NK-92 (cell line): ENCODE results near the gene COMMD2.

Experiments
- DNase-seq: peaks from one replicate; lab custom pipeline; 2025; ENCODE audit not compliant: unreplicated experiment; lab: John Stamatoyannopoulos, UW

The COMMD2 gene

DNA sequence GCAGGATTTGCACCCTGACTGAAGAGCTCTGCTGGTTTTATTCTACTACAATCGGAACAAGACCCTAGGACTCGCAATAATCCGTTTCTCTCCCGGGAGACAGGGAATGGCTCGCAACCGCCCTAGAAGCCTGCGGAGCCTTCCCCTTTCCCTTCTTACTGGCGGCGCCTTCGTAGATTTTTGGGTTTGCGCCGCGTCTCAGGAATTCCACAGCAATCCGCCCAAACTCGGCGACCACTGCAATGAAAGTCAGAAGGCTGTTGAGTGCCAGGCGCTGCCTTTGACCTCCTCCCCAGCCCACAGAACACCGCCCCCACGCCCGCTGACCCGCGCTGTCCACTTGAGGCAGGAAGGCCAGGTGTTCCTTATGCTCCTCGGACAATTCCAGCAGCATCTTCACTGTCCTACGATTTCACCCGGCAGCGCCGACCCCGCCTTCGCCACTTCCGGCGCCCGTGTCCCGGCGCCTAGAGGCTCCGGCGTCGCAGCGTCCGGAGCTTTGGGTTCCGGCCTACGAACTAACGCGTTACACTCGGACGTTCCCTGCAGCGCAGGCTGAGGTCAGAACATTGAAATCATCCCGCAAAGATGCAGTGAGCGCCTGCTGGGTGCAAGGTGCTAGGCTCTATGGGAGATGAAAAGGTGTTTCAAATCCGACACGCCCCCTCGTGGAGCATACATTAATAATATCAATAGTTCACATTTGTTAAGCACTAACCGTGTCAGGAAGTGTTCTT, at the start of gene COMMD2:
Gene COMMD2, minus strand, starts transcription at position 439 of the 737 bp plus-strand sequence. Its CDS starts 45 bp downstream, at position 394.
- DNase-seq, result no peak

DNA sequence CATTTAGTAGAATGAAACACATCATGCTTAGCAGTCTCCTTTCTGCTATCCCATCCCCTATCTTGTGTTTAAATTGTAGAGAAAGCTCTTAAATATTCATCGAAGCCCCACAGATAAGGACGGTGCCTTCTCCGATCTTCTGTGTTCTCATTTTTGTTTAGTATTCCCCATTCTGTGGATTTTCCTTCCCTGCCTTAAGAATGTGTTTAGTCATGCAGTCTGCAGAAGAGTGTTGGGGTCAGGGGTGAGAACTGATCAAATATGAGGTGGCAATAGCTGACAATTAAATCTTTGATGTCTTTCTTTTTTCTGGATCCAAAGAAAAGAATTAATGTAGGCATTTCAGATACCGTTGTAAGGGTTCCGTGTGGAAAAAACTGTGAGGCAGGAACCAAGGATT, 49.4 kb upstream of the COMMD2 start:
- DNase-seq, result no peak

DNA sequence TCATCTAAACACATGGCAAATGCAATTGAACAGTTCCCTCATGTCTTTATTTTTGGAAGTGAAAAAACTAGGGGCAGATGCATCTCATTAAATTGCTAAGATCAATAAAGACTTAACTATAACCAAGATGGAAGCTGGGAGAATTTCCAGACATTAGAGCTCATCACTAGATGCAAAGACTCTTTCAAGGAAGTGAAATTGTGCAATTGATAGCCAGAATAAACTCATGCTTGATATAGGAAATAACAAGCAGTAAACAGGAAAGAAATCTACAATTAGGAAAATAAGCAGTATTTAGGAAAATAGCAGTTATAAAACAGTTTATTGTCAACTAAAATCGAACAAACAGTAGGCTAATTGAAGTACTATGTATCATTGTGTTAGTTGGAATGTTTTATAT, 48.9 kb upstream of the COMMD2 start:
- DNase-seq, result no peak

DNA sequence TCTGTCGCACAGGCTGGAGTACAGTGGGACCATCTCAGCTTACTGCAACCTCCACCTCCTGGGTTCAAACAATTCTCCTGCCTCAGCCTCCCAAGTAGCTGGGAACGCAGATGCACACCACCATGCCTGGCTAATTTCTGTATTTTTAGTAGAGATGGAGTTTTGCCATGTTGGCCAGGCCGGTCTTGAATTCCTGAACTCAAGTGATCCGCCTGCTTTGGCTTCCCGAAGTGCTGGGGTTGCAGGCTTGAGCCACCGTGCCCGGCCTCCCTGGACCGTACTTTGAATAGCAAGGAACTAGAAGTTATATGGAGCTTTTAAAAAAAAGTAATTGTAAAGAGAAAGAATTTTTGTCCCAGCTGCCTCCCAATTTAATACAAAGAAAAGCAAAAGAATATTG, 48.4 kb upstream of the COMMD2 start:
- no peak for DNase-seq

- no peak for DNase-seq
Observed at GRCh38 chr3:149796026-149796425, 43.7 kb upstream of the COMMD2 start.

DNA sequence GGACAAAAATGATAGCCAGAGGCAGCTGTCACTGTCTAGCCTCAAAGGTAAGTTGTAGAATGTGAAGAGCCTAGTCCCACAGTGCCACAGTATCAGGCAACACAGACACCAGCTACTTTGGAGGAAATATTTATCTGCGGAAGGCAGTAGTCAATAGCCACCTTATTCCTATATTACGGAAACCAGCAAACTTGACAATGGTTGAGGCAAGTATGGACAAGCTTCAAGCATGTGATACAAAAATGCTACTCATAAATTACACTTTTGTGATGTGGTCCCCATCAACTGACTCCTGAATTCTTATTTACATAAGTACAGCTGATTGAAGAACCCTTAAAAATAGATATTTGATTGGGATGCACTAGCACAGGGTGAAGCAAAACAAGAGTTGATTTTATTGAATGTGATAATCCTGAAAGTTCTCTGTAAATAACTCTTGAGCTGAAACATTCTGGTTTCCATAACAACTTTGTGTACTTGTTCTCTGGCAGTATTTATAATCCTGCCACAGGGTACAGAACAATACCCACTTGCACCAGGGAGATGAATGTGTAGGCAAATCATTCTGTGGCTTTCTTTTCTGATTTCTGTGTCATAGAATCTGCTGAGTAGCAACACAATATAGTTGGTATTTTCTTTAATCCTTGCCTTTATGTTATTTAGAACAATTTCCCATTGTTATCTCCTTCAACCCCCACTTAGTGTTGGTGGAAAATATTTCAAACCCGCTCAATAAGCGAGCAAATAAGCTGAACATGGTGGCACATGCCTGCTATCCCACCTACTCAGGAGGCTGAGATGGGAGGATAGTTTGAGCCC, 40.4 kb upstream of the COMMD2 start, which contains the start of gene ANKUB1:
Gene ANKUB1, minus strand, starts transcription at position 103 of the 819 bp plus-strand sequence. CDS start 188 bp downstream, outside the sequence.
- no peak for DNase-seq

DNA sequence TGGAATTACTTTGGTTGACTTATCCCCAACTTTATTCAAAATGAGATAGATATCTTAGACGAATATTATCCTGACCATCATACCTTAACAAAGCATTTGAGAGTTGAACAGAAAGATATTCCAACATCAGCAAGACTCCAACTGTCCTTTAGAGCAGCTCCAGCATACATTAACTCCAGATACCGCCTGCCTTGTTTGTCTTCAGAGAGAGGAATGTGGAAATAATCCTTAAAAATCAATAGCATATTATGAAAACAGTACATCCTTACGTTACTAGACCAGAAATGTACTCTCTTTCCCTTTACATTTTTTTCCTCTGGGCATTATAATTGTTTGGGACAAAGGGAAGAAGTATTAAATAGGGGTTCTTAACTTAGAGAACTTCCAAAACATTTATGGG, 38.4 kb upstream of the COMMD2 start:
- DNase-seq, result no peak

- DNase-seq, result no peak
Observed at GRCh38 chr3:149790268-149790667, 38.0 kb upstream of the COMMD2 start.

DNA sequence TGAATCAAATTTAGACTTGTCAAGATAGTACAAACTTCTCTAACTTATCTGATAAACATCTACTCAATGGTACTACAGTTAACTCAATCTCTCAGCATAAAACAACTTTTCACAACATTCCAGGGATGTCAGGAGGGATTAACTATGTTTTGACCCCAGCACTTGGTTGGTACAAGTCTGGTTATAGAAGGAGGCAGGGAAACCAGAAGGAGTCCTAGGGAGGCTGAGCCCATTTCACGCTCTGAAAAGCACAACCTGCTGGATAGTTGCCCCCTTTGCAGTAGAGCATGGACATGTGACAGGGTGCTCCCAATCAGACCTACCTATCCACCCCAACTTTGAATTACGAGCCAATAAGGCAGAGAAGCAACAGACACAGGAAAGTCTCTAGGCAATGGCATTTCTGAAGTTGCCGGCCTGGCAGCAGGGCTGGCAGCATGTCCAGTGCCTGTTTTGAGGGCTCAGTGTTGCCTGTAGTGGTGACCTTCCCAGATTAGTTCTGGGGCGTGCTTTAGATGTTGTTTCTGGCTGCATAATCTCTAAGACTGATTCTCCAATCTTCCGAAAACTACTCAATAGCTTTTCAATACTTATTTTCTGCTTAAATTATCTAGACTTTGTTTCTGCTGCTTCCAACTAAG, 31.9 kb upstream of the COMMD2 start:
- DNase-seq, result no peak

DNA sequence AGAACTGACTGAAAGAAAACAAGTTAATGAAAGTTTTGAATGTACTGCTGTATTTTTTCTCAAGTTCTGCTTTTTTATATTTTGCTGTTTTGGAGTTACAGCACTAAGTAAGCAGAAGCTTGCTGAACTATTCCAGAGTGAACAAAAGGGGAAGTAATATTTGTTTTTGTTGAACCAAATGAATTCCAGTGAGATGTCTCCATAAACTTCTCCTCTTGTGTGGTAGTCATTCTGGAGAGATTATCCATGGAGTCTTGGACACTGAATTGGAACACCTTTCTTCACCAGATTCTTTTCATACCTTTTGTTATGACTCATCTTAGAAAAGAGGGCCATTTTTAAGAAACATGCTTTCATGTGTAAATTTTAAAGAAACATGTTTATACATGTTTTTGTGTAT, 31.3 kb upstream of the COMMD2 start:
- no peak for DNase-seq

GRCh38 chr3:149781741-149782140, 29.5 kb upstream of the COMMD2 start:
- DNase-seq, result no peak

DNA sequence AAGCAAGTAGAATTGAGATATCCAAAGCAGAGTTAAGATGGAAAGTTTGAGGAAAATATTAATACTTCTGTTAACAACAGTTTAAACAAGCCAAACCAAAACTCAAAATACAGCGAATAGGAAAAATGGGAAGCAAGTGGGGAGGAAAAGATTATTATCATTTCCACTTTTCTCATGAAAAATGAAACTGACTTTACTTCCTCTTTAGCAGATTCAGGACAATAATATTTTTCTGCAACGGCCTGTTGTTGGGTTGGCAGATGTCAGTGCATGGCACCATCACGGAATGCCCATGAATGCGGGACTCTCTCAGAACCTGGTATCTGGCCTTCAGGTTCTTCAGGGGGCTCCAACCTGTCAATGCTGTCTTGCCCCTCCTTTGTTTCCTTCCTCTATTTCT, 28.9 kb upstream of the COMMD2 start:
- DNase-seq, result no peak

DNA sequence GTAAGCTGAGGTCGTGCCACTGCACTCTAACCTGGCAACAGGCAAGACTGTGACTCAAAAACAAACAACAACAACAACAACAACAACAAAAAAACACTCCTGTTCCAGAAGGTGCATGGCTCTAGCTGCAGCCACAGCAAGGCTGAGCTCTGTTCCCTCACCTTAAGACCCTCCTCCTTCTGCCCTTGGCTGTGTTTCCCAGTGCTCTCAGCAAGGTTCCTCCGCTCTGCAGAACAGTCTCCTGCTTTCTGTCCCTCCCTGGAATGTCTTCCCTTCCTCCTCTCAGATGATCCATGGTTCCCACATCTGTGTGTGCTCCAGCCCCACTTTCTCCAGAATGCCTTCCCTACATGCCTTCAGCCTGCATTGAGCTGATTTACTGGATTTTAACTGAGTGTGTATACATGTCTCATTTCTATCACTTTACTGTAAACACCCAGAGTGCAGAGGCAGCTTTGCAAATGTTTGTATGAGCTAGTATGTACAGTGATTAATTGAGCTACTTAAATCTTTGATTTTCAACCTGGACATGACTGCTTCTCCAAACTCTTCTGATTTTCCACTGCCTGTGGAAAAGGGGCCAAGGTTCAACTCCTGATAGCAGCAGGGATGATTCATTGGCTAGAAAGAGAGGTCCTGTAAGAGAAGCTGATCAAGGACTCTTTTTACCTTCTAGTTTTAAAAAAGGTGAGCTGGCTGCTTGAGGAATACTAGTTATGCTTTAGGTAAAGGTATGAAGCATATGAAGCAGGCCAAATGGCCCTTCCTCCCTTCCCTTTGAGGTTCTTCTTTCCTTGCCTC, 25.3 kb upstream of the COMMD2 start:
- no peak for DNase-seq

DNA sequence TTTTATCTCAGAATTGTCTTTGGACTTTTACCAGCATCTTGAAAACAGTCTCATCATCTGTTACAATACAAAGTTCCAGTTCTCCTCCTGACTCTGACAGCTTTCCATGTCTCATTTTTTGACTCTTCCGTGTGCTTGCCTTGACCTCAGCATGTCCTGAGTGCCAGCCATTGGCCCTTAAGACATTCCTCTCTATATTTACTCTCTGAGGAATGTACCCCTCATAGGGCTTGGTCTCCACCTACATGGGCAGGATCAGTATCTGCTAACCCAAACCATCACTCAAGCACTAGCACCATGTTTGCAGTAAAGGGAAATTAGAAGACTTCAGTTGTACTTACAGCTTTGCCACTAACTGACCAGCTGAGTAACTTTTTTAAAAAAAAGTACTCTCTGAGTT, 23.9 kb upstream of the COMMD2 start:
- DNase-seq, result no peak

- no peak for DNase-seq
Observed at GRCh38 chr3:149772861-149773260, 20.6 kb upstream of the COMMD2 start.

DNA sequence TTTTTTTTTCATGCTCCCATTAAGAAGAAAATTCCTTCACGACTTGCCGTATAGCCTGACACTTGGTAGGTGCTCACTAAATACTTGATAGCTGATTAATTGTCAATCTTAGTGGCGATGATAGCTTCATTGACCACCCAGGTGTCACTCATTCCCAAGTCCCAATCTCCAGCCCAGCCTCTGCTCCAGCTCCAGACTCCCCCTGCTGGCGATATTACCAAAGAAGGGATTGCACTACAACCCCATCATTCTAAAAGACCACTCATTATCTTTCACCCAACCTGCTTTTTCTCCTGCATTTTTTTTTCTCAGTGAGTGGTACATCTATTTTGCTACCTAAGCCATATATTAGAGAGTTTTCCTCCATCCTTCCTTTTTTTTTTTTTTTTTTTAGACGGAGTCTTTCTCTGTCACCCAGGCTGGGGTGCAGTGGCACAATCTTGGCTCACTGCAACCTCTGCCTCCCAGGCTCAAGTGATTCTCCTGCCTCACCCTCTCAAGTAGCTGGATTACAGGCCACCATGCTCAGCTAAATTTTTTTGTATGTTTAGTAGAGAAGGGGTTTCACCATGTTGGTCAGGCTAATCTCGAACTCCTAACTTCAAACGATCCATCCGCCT, 19.5 kb upstream of the COMMD2 start:
- no peak for DNase-seq

DNA sequence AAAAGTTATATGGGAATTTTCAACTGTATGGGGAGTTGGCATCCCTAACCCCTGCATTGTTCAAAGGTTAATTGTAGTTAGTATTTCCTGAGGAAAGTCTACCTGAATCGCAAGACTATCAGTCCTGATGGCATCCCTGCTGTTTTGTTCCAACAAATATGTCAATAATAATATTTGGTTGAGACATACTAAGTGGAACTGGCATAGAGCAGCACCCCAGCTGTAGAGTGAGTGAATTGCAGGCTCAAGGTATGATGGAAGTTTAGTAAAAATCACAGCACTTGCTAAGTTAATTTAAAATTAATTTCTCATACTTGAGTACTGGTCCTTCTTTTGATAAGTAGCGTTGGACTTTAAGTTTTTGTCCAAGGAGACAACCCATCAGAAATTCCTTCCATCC, 18.0 kb upstream of the COMMD2 start:
- no peak for DNase-seq

DNA sequence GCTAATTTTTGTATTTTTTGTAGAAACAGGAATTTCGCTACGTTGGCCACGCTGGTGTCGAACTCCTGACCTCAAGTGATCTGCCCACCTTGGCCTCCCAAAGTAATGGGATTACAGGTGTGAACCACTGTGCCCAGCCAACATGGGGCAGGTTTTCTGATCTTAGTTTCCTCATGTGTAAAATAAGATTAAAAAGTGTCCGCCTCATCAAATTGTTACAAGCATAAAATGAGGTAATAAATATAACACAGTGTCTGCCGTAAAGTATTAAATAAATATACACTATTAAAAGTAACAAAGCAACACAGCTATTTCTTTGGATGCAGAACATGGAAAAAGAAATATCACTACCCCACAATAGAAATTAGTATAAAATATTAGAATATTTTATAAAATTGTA, 16.4 kb upstream of the COMMD2 start:
- DNase-seq, result no peak

GRCh38 chr3:149767720-149768119, 15.4 kb upstream of the COMMD2 start:
- no peak for DNase-seq

DNA sequence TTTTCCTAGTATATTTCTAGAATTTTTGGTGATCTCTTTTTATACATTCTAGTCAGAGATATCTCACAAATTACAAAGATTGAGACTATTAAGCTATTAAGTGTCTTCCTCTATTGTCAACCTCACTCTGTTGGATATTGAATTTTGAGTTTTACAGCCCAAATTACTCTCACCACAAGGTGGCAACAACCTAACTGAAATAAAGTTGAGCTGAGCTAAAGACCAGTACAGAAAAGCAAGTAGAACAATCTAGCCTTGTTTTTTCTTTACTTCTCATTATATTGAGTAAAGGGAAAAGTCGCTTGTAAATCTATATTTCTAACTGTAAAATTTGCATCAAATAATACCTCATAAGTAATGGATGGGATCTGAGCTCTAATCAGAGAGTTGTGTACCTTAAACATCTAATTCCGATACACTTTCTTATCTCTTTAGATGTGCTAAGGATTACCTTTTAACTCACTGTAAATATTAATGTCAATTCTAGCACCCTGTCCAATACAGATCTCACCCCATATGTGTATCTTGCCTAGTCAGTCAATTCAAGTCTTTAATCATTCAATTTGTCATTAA, 13.6 kb upstream of the COMMD2 start:
- no peak for DNase-seq
